ENCODE data around the gene ARL15.
"Not testable (repeated sequence)": the region's sequence is repeated elsewhere in the genome, so short reads cannot be mapped to it uniquely, and the experiment has no call there.

Gene ARL15

GRCh38 chr5:54084696-54085095 is 225.7 kb downstream of the ARL15 start:
- no peak for DNase-seq

GRCh38 chr5:54083851-54084250 is 226.5 kb downstream of the ARL15 start:
- no peak for DNase-seq

DNA sequence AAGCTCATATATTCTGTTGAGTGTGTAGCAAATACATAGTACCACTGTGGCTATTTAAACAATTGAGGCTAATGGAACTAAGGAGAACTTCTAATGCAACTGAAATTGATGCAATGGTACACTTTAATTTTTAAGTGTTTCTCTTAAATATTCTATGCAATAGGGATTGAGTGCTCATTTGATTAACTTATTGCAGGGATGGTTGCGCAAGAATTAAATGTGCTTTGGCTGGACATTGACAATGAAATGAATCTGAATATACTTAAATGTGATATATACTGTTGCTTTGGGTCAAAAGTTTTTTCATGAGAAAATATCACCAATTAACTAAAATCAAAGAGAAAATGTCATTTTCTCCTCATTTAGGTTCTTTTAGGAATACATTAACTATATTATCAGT is 227.1 kb downstream of the ARL15 start:
- no peak for DNase-seq

DNA sequence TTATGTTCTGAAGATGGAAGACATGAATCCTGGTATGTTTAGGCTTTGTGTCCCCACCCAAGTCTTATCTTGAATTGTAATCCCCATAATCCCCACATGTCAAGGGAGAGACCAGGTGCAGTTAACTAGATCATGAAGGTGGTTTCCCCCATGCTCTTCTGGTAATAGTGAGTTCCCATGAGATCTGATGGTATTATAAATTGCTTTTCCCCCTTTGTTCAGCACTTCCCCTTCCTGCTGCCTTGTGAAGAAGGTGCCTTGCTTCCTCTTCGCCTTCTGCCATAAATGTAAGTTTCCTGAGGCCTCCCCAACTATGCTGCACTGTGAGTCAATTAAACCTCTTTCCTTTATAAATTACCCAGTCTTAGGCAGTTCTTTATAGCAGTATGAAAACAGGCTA is 229.0 kb downstream of the ARL15 start:
- DNase-seq = no peak

- DNase-seq = no peak
These were observed 229.5 kb downstream of the ARL15 start for GRCh38 chr5:54080831-54081230.

GRCh38 chr5:54073735-54074134 is 236.6 kb downstream of the ARL15 start:
- DNase-seq = no peak

DNA sequence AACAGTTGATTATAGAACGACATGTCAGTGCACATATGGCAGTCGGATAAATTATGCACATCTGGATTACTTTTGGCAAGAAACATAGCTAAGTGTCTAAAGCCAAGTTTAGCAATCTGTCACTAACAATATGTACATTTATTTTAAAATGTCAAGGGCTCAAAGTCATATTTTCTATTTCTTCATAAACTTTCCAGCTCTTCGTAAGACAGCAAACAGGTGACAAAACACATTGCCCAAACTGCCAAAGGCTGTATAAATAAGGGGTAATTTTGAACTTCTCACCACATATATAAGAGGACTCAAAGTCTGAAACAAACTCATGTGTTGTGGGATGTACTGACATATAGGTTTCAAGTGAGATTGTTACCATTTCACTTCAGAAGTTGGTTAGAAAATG is 237.2 kb downstream of the ARL15 start:
- DNase-seq = no peak

GRCh38 chr5:54066433-54066832 is 243.9 kb downstream of the ARL15 start:
- DNase-seq = no peak

GRCh38 chr5:54063817-54064216 is 246.6 kb downstream of the ARL15 start:
- no peak for DNase-seq

DNA sequence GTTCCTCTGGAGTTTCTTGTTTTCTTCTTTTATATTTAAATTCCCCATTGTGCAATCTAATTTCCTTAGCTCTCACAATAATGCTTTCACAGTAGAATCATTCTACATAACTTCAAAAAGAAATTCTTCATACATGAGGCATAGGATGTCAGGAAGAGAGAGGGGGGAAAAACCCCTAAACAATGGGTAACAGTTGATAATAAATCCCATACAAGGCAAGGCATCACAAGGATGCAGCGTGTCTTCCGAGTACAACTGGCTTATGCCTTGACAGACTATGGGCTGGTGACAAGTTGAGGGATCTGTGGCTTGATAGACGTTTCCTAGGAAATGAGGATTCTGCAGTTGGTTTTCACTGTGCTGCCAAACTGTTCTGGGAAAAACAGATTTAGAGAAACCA is 247.4 kb downstream of the ARL15 start:
- no peak for DNase-seq

GRCh38 chr5:54060919-54061318 is 249.5 kb downstream of the ARL15 start:
- not testable (repeated sequence) for DNase-seq

DNA sequence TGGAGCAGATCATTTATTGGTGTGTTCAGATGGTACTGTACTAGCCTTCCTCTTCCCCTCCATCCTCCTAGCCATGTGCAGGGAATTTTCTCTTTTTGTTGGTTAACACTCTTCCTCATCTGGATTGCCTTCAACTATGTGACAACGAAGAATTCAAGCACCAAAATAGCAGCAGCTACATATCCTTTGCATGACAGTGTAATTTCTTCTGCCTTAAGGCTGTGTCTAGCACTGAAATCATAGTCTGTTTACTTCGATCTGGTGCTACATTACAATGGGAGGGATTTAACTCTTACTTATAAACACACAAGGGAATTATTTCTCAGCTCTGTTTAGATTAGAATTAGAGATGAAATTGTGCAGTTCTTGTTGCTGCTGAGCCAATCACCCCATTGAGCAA is 260.4 kb downstream of the ARL15 start:
- DNase-seq = no peak

DNA sequence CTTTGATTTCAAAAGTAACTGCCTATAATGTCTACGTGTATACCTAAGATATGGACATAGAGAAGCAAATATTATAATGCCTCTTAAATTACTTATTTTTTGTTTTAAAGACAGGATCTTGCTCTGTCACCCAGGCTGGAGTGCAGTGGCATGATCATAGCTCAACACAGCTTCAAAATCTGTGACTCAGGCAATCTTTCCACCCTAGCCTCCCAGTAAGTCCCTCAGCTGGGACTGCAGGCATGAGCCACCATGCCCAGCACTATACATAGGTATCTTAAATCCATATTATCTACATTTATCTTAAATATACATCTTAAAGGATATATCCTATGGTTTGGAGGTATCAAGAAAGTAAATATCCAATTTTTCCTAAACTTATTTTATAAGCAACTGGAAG is 261.2 kb downstream of the ARL15 start:
- DNase-seq = no peak

DNA sequence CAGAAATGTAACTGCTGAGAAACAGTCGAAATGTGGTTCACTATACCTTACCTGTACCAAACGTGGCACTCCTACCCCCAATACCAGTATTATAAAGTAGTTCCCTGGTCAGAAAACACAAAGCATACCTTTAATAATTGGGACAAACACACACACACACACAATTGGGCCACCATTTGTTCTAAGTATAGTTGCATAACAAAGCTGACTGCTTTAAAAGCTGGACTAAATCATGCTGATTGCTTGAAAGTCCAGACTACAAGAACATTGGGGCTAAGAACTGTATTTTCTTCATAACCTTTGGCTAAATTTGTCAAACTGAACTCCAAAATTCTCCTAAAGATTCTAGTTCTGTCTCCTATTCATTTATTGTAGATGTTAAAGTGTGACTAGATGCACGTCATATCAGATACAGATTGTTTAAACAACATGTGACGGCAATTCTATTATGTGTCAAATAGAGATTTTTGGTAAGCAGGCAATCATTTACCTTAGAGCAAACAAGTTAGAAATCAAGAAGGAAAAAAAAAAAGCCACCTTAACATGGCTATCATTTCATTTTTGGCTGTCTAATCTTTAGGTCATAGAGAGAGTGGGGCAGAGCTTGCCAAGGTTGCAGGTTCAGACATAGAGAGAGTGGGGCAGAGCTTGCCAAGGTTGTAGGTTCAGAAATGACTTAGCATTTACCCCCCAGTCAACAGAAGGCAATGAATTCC is 265.1 kb downstream of the ARL15 start:
- DNase-seq = no peak

DNA sequence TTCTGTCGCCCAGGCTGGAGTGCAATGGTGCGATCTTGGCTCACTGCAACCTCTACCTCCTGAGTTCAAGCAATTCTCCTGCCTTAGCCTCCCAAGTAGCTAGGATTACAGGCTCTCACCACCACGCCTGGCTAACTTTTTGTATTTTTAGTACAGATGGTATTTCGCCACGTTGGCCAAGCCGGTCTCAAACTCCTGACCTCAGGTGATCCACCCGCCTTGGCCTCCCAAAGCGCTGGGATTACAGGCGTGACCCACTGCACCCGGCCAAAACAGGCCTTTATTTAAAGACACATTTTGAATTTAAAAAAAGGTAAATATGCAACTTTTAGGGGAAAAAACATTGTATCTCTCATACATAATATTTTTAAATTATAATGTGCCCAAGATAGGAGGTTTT is 266.1 kb downstream of the ARL15 start:
- DNase-seq = not testable (repeated sequence)

- no peak for DNase-seq
These were observed 269.6 kb downstream of the ARL15 start for GRCh38 chr5:54040804-54041203.

DNA sequence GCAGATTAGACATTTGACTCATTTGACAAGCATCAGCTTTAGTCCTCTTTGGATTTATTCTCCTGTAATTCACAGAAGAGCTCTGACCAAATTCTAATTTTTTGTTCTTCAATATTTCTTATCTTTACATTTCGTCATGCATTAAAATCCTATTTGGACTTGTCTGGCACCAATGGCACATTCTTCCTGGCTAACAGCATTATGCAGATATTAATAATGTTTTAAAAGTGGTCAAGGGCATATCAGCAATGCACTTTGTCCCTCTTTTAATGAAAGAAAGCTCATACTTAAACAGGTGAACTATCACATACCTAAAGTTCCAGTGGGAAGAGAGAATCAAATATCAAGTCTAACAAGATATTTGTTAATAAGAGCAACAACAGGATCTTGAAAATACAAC is 270.4 kb downstream of the ARL15 start:
- DNase-seq = no peak

DNA sequence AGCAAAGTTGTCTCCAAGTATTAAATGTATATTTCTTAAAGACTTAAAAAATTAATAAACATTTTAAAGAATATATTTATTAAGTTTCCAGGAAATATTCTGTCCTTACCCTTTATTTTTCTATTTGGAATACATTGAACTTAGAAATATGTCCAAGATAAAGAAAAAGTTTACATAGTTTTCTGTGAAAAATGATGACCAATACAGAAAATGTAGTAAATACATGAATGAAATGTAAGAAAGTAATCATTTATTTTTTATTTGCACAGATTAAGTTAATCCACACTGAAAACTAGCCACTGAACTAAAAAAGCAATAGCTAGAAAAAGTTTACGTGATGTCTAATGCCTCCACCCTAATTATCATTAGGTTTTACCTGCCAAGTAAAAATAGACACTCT is 273.2 kb downstream of the ARL15 start:
- DNase-seq = no peak

GRCh38 chr5:54030981-54031380 is 279.4 kb downstream of the ARL15 start:
- DNase-seq = no peak

DNA sequence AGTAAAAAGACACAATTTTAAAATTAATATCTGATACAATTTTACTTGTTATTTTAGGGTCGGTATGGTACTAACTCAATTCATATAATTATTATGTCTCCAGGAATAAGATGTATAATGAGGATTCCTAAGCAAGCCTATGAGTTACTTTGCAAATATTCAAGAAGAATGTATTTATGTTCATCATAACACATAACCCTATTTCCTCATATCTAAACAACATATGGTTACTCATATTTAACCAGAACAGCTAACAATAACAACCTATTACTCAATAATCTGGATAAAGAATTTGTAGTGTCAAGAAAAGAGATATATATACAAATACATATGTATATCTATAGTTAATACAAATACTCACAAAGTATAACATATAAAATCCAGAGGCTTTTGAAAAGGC is 285.9 kb downstream of the ARL15 start:
- no peak for DNase-seq

DNA sequence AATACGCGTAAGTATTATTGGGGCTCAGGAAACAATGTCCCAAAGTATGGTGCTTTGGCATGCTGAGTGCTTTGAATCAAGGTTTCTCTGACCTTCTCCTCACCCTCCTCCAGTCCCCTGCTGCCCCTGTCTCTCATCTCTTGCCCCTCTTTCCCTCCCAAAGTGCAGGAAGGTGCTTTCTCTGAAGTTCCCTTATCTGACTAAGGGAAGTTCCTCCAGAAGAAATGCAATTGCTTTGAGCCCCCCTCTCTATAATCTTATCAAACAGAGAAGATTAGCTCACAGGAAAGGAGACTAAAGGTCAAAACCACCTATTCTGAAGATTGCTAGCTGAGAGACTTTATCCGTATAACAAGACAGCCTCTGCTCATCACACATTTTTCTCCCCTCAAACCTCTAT is 288.1 kb downstream of the ARL15 start:
- no peak for DNase-seq

GRCh38 chr5:54021431-54022164 is 288.8 kb downstream of the ARL15 start:
- no peak for DNase-seq

GRCh38 chr5:54018438-54018837 is 291.9 kb downstream of the ARL15 start:
- no peak for DNase-seq

DNA sequence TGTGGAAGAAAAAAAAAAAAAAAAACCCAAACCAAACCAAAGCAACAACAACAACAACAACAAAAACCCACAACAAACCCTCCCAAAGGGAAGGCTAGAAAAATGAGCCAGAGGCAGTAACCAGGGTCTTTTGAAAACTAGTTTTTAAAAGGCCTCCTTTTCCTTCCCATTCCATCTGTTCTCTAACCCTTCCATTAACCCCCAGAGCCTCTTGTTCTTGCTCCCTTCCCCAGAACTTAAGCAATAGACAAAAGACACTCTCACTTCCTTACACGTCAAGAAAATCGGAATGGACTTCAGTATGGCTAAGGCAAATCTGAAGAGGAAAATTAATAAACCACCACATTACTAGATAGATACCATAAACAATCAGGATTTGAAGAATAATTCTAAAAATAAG is 292.8 kb downstream of the ARL15 start:
- no peak for DNase-seq

Measured in T1000 (cell line).